Trophoblast cell (in vitro differentiated cells and primary cell): ENCODE measurements around the gene MEGF8.

ENCODE experiments used
- DNase-seq, 2 donors: peaks; one replicate each; pipeline ENCODE4 v3.0.0-alpha.2; 2016
- H2AFZ ChIP-seq: 2 replicates; pipeline ENCODE4 v1.6.1; 2013; ENCODE audit warnings: low read length, moderate library complexity, mild to moderate bottlenecking; ENCODE audit not compliant: insufficient read depth, poor library complexity
- H2AK5ac ChIP-seq: 2 replicates; pipeline ENCODE4 v1.6.1; 2013; ENCODE audit warnings: mild to moderate bottlenecking, low read length
- H2BK120ac ChIP-seq: 2 replicates; pipeline ENCODE4 v1.6.1; 2013; ENCODE audit warnings: low read length, mild to moderate bottlenecking, moderate library complexity; ENCODE audit not compliant: insufficient read depth, poor library complexity
- H2BK12ac ChIP-seq: 2 replicates; pipeline ENCODE4 v1.6.1; 2013; ENCODE audit warnings: mild to moderate bottlenecking, low read length, moderate library complexity
- H2BK5ac ChIP-seq: 2 replicates; pipeline ENCODE4 v1.6.1; 2013; ENCODE audit warnings: low read length, low read depth, moderate library complexity, mild to moderate bottlenecking; ENCODE audit not compliant: poor library complexity
- H3K14ac ChIP-seq: 2 replicates; pipeline ENCODE4 v1.6.1; 2013; ENCODE audit warnings: mild to moderate bottlenecking, low read length
- H3K18ac ChIP-seq: 2 replicates; pipeline ENCODE4 v1.6.1; 2013; ENCODE audit warnings: mild to moderate bottlenecking, low read length
- H3K23ac ChIP-seq: 2 replicates; pipeline ENCODE4 v1.6.1; 2013; ENCODE audit warnings: low read length
- H3K27ac ChIP-seq: 2 replicates; pipeline ENCODE4 v1.5.1; 2013; ENCODE audit warnings: low read depth, mild to moderate bottlenecking, inconsistent platforms, low read length, moderate library complexity
- H3K27me3 ChIP-seq: 2 replicates; pipeline ENCODE4 v1.6.1; 2013; ENCODE audit warnings: inconsistent platforms, mild to moderate bottlenecking, low read length, moderate library complexity; ENCODE audit not compliant: insufficient read depth
- H3K36me3 ChIP-seq, 2 experiments: 1 replicate in 1 of 2; 2 replicates in 1 of 2; pipeline ENCODE4 v1.6.1; 2013; ENCODE audit warnings: low read length in 2 of 2, mild to moderate bottlenecking in 2 of 2, moderate library complexity in 1 of 2; ENCODE audit not compliant: insufficient read depth in 2 of 2, control insufficient read depth in 1 of 2
- H3K4ac ChIP-seq: 2 replicates; pipeline ENCODE4 v1.6.1; 2013; ENCODE audit warnings: low read depth, mild to moderate bottlenecking, low read length, moderate library complexity
- H3K4me1 ChIP-seq, 2 experiments: 1 replicate in 1 of 2; 2 replicates in 1 of 2; pipeline ENCODE4 v1.6.1; 2013; ENCODE audit warnings: low read length in 2 of 2, mild to moderate bottlenecking in 2 of 2, moderate library complexity in 1 of 2; ENCODE audit not compliant: insufficient read depth in 2 of 2, control insufficient read depth in 1 of 2
- H3K4me2 ChIP-seq: 2 replicates; pipeline ENCODE4 v1.6.1; 2013; ENCODE audit warnings: inconsistent platforms, mild to moderate bottlenecking, low read length, moderate library complexity
- H3K4me3 ChIP-seq: 2 replicates; pipeline ENCODE4 v1.5.1; 2013; ENCODE audit warnings: mild to moderate bottlenecking, low read depth, low read length, inconsistent platforms
- H3K79me1 ChIP-seq: one replicate; pipeline ENCODE4 v1.6.1; 2013; ENCODE audit warnings: low read length
- H3K79me2 ChIP-seq: 2 replicates; pipeline ENCODE4 v1.6.1; 2013; ENCODE audit warnings: low read length, mild to moderate bottlenecking; ENCODE audit not compliant: control insufficient read depth, insufficient read depth, poor library complexity
- H3K9ac ChIP-seq: 2 replicates; pipeline ENCODE4 v1.6.1; 2013; ENCODE audit warnings: mild to moderate bottlenecking, low read length
- H3K9me3 ChIP-seq: 2 replicates; pipeline ENCODE4 v1.6.1; 2013; ENCODE audit warnings: low read depth, mild to moderate bottlenecking, control low read depth, inconsistent platforms, low read length; ENCODE audit not compliant: insufficient read depth
- H4K12ac ChIP-seq: 2 replicates; pipeline ENCODE4 v1.6.1; 2013; ENCODE audit warnings: low read depth, mild to moderate bottlenecking, low read length, moderate library complexity
- H4K8ac ChIP-seq: 2 replicates; pipeline ENCODE4 v1.6.1; 2013; ENCODE audit warnings: low read depth, mild to moderate bottlenecking, low read length, moderate library complexity
- H4K91ac ChIP-seq: one replicate; pipeline ENCODE4 v1.6.1; 2013; ENCODE audit warnings: low read depth, mild to moderate bottlenecking, low read length, moderate library complexity
- WGBS: extraction: QIAGEN DNeasy Blood & Tissue Kit; methylation state at CpG from one replicate; pipeline ENCODE4 v1.1.7; 2013; ENCODE audit warnings: missing lambda C conversion rate; ENCODE audit not compliant: insufficient read length, insufficient coverage; ENCODE audit errors: extremely low coverage; 5-methylcytosine and 5-hydroxymethylcytosine counted together

The MEGF8 gene

DNA sequence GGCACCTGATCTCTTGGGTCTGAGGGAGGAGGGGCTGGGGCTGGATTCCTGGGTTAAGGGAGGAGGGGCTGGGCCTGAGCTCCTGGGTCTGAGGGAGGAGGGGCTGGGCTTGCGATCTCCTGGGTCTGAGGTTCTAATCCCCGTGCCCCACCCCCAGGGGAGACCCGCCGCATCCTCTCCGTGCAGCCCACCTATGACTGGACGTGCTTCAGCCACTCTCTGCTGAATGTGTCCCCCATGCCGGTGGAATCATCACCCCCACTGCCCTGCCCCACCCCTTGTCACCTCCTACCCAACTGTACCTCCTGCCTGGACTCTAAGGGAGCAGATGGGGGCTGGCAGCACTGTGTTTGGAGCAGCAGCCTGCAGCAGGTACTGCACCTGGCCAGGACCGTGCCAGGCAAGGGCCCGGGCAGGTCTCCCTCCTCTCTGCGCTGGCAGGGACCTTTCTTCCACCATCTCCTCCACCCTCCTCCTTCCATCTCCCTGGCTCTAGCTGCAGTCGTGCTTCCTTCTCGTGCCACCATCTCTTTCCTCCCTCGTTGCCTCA is 37.5 kb downstream of the MEGF8 start:
- whole genome bisulfite sequencing: no CpG with 5 or more reads among the region's 13 CpGs
- H3K27ac ChIP-seq: no peak overlapping the region
- no peak overlapping the region for H4K12ac ChIP-seq
- no peak overlapping the region for H2BK12ac ChIP-seq
- no peak overlapping the region for H3K4ac ChIP-seq
- no peak overlapping the region for H3K4me2 ChIP-seq
- H3K23ac ChIP-seq: no peak overlapping the region
- no peaks in the 10 kb centered on the region for H3K9me3 ChIP-seq
- H2AFZ ChIP-seq: no peak overlapping the region
- no peak overlapping the region for H2BK5ac ChIP-seq
- H3K79me2 ChIP-seq: no peaks in the 10 kb centered on the region
- H2BK120ac ChIP-seq: no peak overlapping the region
- H3K4me3 ChIP-seq: no peak overlapping the region
- no peak overlapping the region for H2AK5ac ChIP-seq
- H3K36me3 ChIP-seq: peaks cover 16 to 17% of the 10 kb centered on the region in 2 experiments
- no peak for DNase-seq
- H4K8ac ChIP-seq: no peak overlapping the region
- no peak overlapping the region for H3K14ac ChIP-seq
- H3K79me1 ChIP-seq: no peaks in the 10 kb centered on the region
- no peaks in the 10 kb centered on the region for H3K27me3 ChIP-seq
- peaks cover 5 to 6% of the 10 kb centered on the region in 2 experiments for H3K4me1 ChIP-seq
- H3K18ac ChIP-seq: no peak overlapping the region
- H4K91ac ChIP-seq: no peak overlapping the region
- no peak overlapping the region for H3K9ac ChIP-seq

DNA sequence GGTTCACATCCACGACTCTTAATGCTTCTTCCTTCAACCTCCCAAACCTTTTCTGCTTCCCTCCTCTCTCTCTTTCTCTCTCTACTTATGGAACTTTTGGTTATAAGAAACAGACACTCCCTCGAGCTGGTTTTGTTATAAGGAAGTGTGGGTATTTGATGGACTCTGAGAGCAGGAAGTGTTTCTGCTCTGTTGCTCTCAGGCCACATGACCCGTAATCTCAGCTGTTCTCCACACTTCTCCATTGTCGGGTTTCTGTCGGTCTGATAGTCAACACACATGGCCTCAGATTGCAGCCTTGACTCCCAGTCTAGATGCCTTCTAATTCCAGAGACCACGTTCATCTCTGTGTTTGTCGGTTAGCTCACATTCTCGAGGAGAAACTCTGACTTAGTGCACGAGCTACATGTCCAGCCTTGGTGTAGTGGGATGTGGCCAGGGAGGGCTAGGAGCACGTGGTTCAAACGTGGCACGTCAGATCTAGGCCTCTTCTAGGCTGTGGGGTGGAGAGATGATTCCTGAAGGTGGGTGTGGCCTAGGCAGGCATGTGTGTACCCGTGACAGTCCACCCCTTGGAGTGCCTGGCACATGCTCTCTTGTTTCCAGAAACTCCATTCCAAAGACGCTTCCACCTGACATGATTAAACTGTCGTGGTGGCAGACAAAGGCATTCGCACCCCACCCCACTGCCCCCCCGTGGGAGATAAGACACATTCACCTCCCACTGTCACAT is 38.3 kb downstream of the MEGF8 start:
- Histone ChIP-seq H3K9me3 (no peaks in the 10 kb centered on the region), H4K12ac (no peak overlapping the region), H3K4me3 (no peak overlapping the region), H2AFZ (no peak overlapping the region), H2AK5ac (no peak overlapping the region), H3K18ac (no peak overlapping the region), H3K79me2 (no peaks in the 10 kb centered on the region), H3K27ac (no peak overlapping the region), H3K36me3 (peaks cover 14 to 17% of the 10 kb centered on the region in 2 experiments), H2BK120ac (no peak overlapping the region), H2BK5ac (no peak overlapping the region), H3K23ac (no peak overlapping the region), H4K91ac (no peak overlapping the region), H3K4me1 (peaks cover 5 to 6% of the 10 kb centered on the region in 2 experiments), H3K79me1 (no peaks in the 10 kb centered on the region), H2BK12ac (no peak overlapping the region), H4K8ac (no peak overlapping the region), H3K4ac (no peak overlapping the region), H3K4me2 (no peak overlapping the region), H3K14ac (no peak overlapping the region), H3K27me3 (no peaks in the 10 kb centered on the region), H3K9ac (no peak overlapping the region)
- no peak for DNase-seq
- no CpG with 5 or more reads among the region's 17 CpGs for WGBS

- Histone ChIP-seq H2BK120ac (no peak overlapping the region), H3K79me1 (no peaks in the 10 kb centered on the region), H3K9ac (no peak overlapping the region), H3K4me2 (no peak overlapping the region), H3K4me3 (no peak overlapping the region), H3K4me1 (no peaks in the 10 kb centered on the region), H3K79me2 (no peaks in the 10 kb centered on the region), H4K12ac (no peak overlapping the region), H3K27me3 (no peaks in the 10 kb centered on the region), H3K18ac (no peak overlapping the region), H3K23ac (no peak overlapping the region), H2BK5ac (no peak overlapping the region), H2AFZ (no peak overlapping the region), H3K14ac (no peak overlapping the region), H2BK12ac (no peak overlapping the region), H3K27ac (no peak overlapping the region), H3K9me3 (peaks cover 4% of the 10 kb centered on the region), H2AK5ac (no peak overlapping the region), H4K91ac (no peak overlapping the region), H3K36me3 (peaks cover 16 to 23% of the 10 kb centered on the region in 2 experiments), H4K8ac (no peak overlapping the region), H3K4ac (no peak overlapping the region)
- no peak for DNase-seq
- no CpG with 5 or more reads among the region's 1 CpG for WGBS
Observed at GRCh38 chr19:42366673-42367072, 41.2 kb downstream of the MEGF8 start.

GRCh38 chr19:42367929-42368328 is 42.5 kb downstream of the MEGF8 start:
- no peaks in the 10 kb centered on the region for H3K27me3 ChIP-seq
- H3K79me1 ChIP-seq: no peaks in the 10 kb centered on the region
- H3K36me3 ChIP-seq: peaks cover 11 to 18% of the 10 kb centered on the region in 2 experiments
- H2BK12ac ChIP-seq: no peak overlapping the region
- H2AK5ac ChIP-seq: no peak overlapping the region
- no peak for DNase-seq
- H3K4me3 ChIP-seq: no peak overlapping the region
- H3K18ac ChIP-seq: no peak overlapping the region
- H4K91ac ChIP-seq: no peak overlapping the region
- H3K79me2 ChIP-seq: no peaks in the 10 kb centered on the region
- H2BK5ac ChIP-seq: no peak overlapping the region
- no CpG with 5 or more reads among the region's 4 CpGs for WGBS
- H3K27ac ChIP-seq: no peak overlapping the region
- H3K4ac ChIP-seq: no peak overlapping the region
- H4K8ac ChIP-seq: no peak overlapping the region
- no peak overlapping the region for H2AFZ ChIP-seq
- H4K12ac ChIP-seq: no peak overlapping the region
- no peak overlapping the region for H3K23ac ChIP-seq
- H3K9me3 ChIP-seq: peaks cover 4% of the 10 kb centered on the region
- no peak overlapping the region for H3K4me2 ChIP-seq
- no peak overlapping the region for H3K14ac ChIP-seq
- H2BK120ac ChIP-seq: no peak overlapping the region
- no peak overlapping the region for H3K9ac ChIP-seq
- no peaks in the 10 kb centered on the region for H3K4me1 ChIP-seq
